ENCODE results near the gene CRP. TPM values are rescaled to one million over a fixed set of nuclear protein-coding genes. Genes with fewer than 3 reads are reported as not detected.

Gene CRP
- total RNA-seq, 1 experiment from 2014 or later = 0.68 TPM

- ChIA-PET POLR2A (no interaction called here), CTCF (no interaction called here)
- peaks cover 85% of the 10 kb centered on the region for H3K9me3 Mint-ChIP-seq
These were observed 5.6 kb upstream of the CRP start for GRCh38 chr1:159719990-159720389.

GRCh38 chr1:159715855-159716254 is 1.5 kb upstream of the CRP start:
- DNase-seq (ENCODE audit: low spot score) (no peak), ATAC-seq (no peak)
- TF ChIP-seq ZBTB43 (CRISPR knock-in tag; IDR thresholded peaks at IDR 0.05) (no peak), JUN (CRISPR knock-in tag; IDR thresholded peaks at IDR 0.05) (no peak), MYBL2 (CRISPR knock-in tag; IDR thresholded peaks at IDR 0.05) (no peak), ETV6 (CRISPR knock-in tag; IDR thresholded peaks at IDR 0.05) (no peak), PRDM15 (CRISPR knock-in tag; IDR thresholded peaks at IDR 0.05) (no peak), CREB1 (CRISPR knock-in tag; IDR thresholded peaks at IDR 0.05) (no peak)
- CTCF ChIA-PET = interaction anchor here (1.0 kb wide), 1 partner anchor 294 kb away, joined by 3 read pairs; no protein-coding TSS in a partner anchor
- H3K4me1 Mint-ChIP-seq = no peaks in the 10 kb centered on the region
- no peak overlapping the region for H3K27ac Mint-ChIP-seq
- H3K4me3 Mint-ChIP-seq = no peak overlapping the region
- peaks cover 36% of the 10 kb centered on the region for H3K36me3 Mint-ChIP-seq
- POLR2A ChIA-PET = no interaction called here
- peaks cover 71% of the 10 kb centered on the region for H3K9me3 Mint-ChIP-seq
- H3K27me3 Mint-ChIP-seq (ENCODE audit: low read depth) = peaks cover 5% of the 10 kb centered on the region; the same call in 1 of the 2 replicates

More at GRCh38 chr1:159719990-159720389, 5.6 kb upstream of the CRP start:
- DNase-seq (ENCODE audit: low spot score) (no peak), ATAC-seq (no peak)
- Mint-ChIP-seq H3K27me3 (ENCODE audit: low read depth) (peaks cover 5% of the 10 kb centered on the region; the same call in 1 of the 2 replicates), H3K4me1 (no peaks in the 10 kb centered on the region), H3K27ac (no peak overlapping the region), H3K4me3 (no peak overlapping the region), H3K36me3 (peaks cover 73% of the 10 kb centered on the region)
- no peak for TF ChIP-seq NFATC4 (CRISPR knock-in tag; IDR thresholded peaks at IDR 0.05)
- no peak for TF ChIP-seq ZNF512 (CRISPR knock-in tag; IDR thresholded peaks at IDR 0.05; ENCODE audit: borderline replicate concordance)
- no peak for TF ChIP-seq ESRRA (CRISPR knock-in tag; IDR thresholded peaks at IDR 0.05; ENCODE audit: borderline replicate concordance)
- TF ChIP-seq HMGA2 (CRISPR knock-in tag; IDR thresholded peaks at IDR 0.05) = no peak
- TF ChIP-seq ZNF396 (CRISPR knock-in tag; IDR thresholded peaks at IDR 0.05; ENCODE audit: borderline replicate concordance) = no peak
- TF ChIP-seq MYBL2 (CRISPR knock-in tag; IDR thresholded peaks at IDR 0.05) = no peak
- no peak for TF ChIP-seq SMAD3 (CRISPR knock-in tag; IDR thresholded peaks at IDR 0.05; ENCODE audit: borderline replicate concordance)
- no peak for TF ChIP-seq NFE2L1 (CRISPR knock-in tag; IDR thresholded peaks at IDR 0.05)
- TF ChIP-seq NR2C2 (CRISPR knock-in tag; IDR thresholded peaks at IDR 0.05) = no peak
- no peak for TF ChIP-seq ZMAT4 (CRISPR knock-in tag; IDR thresholded peaks at IDR 0.05)
- TF ChIP-seq ATF2 (CRISPR knock-in tag; IDR thresholded peaks at IDR 0.05; ENCODE audit: borderline replicate concordance, low read depth) = no peak
